Thyroid gland (tissue), 4 donors: ENCODE measurements around the gene SYNGAP1.
A peak's percentile ranks its signal among the peaks of the same experiment; 100 is the strongest.

ENCODE experiments used
- POLR2A ChIP-seq, 2 donors: fragments of 450-650 bp; IDR thresholded peaks; one replicate each; pipeline ENCODE4 v1.6.1; 2017; ENCODE audit warnings: antibody characterized with exemption in 2 of 2, mild to moderate bottlenecking in 2 of 2, moderate library complexity in 1 of 2
- TF ChIP-seq, protein P1 (sequence below), 6 experiments: fragments of 200-600 bp in 3 of 6; fragments of 450-650 bp in 3 of 6; sonication (generic) in 3 of 6; IDR thresholded peaks; one replicate each; pipeline ENCODE4 v1.5.1; 2016 to 2019; ENCODE audit warnings: antibody characterized with exemption in 6 of 6, mild to moderate bottlenecking in 2 of 6, inconsistent platforms in 1 of 6, moderate library complexity in 1 of 6

DNA sequence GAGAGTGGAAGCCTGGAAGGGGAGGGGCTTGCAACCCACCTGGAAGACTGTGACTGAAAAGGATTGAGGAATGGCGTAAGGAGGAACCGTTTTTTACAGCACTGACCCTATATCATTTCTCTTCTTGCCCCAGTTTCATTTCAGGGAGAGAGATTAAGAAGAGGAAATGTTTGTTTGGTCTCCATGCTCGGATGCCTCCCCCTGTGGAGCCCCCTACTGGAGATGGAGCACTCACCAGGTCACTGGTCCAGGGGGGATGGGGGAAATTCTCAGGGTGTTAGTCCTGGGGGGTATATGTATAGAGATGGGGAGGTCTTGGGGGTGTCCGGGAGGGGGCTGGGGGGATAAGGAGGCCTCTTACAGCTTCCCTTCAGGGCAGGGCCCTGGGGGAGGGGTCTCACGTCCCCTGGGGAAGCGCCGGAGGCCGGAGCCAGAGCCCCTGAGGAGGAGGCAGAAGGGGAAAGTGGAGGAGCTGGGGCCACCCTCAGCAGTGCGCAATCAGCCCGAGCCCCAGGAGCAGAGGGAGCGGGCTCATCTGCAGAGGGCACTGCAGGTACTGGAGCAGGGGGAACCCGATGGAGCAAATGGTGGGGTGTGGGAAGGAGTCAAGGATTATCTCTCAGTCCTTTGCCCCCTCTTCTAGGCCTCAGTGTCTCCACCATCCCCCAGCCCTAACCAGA is 5.1 kb upstream of the SYNGAP1 start:
- TF ChIP-seq, protein P1, sequence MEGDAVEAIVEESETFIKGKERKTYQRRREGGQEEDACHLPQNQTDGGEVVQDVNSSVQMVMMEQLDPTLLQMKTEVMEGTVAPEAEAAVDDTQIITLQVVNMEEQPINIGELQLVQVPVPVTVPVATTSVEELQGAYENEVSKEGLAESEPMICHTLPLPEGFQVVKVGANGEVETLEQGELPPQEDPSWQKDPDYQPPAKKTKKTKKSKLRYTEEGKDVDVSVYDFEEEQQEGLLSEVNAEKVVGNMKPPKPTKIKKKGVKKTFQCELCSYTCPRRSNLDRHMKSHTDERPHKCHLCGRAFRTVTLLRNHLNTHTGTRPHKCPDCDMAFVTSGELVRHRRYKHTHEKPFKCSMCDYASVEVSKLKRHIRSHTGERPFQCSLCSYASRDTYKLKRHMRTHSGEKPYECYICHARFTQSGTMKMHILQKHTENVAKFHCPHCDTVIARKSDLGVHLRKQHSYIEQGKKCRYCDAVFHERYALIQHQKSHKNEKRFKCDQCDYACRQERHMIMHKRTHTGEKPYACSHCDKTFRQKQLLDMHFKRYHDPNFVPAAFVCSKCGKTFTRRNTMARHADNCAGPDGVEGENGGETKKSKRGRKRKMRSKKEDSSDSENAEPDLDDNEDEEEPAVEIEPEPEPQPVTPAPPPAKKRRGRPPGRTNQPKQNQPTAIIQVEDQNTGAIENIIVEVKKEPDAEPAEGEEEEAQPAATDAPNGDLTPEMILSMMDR (IDR thresholded peaks at IDR 0.05), result peak in 1 of 6 experiments; percentile 21
- no peak for TF ChIP-seq POLR2A (IDR thresholded peaks at IDR 0.05)
